PC-3 (cell line): ENCODE measurements around the gene USP22. TPM values are rescaled to one million over a fixed set of nuclear protein-coding genes. Genes with fewer than 3 reads are reported as not detected.

Experiments
- ATAC-seq: fragments of 200-7000 bp; cut with Tn5 transposase; 2 replicates; pipeline ENCODE4 v1.9.1; 2020; ENCODE audit warnings: mild to moderate bottlenecking, moderate library complexity
- BruUV-seq: library from RNA; stranded (reverse); fragments of 400-500 nt; replicated peaks from 2 replicates; lab custom pipeline; 2021; lab: Mats Ljungman, UMichigan
- CTCF ChIA-PET: fragments of 300-600 bp; sonication (Branson Sonifier 250); formaldehyde crosslinking; loops from one replicate; lab custom pipeline; 2022; ENCODE audit warnings: antibody characterized with exemption; lab: Charles Lee
- POLR2A ChIA-PET: fragments of 300-600 bp; sonication (Branson Sonifier 250); formaldehyde crosslinking; loops from one replicate; lab custom pipeline; 2022; ENCODE audit warnings: antibody characterized with exemption; ENCODE audit not compliant: unreplicated experiment; lab: Charles Lee
- DNase-seq: peaks from one replicate; pipeline ENCODE4 v3.0.0-alpha.2; 2015
- H2AFZ ChIP-seq: fragments of 300-600 bp; sonication (generic); 2 replicates; pipeline ENCODE4 v1.6.0; 2016; ENCODE audit warnings: antibody characterized with exemption, low read length
- H3F3A ChIP-seq: fragments of 300-600 bp; sonication (generic); one replicate; pipeline ENCODE4 v1.6.0; 2017; ENCODE audit warnings: antibody characterized with exemption, low read length, control low read depth, mild to moderate bottlenecking; ENCODE audit not compliant: unreplicated experiment
- H3K27ac ChIP-seq: fragments of 300-600 bp; sonication (generic); 2 replicates; pipeline ENCODE4 v1.5.1; 2016; ENCODE audit warnings: mild to moderate bottlenecking, low read length
- H3K27me3 ChIP-seq: fragments of 300-600 bp; sonication (generic); 2 replicates; pipeline ENCODE4 v1.6.1; 2016; ENCODE audit warnings: low read length, mixed read lengths
- H3K36me3 ChIP-seq: fragments of 300-600 bp; sonication (generic); 2 replicates; pipeline ENCODE4 v1.6.1; 2016; ENCODE audit warnings: low read depth, mixed run types, low read length, mixed read lengths
- H3K4me1 ChIP-seq: fragments of 300-600 bp; sonication (generic); 2 replicates; pipeline ENCODE4 v1.5.1; 2016; ENCODE audit warnings: low read length; ENCODE audit not compliant: insufficient read depth
- H3K4me2 ChIP-seq: fragments of 300-600 bp; sonication (generic); 2 replicates; pipeline ENCODE4 v1.6.0; 2016; ENCODE audit warnings: low read length
- H3K4me3 ChIP-seq: fragments of 300-600 bp; sonication (generic); 2 replicates; pipeline ENCODE4 v1.5.1; 2016; ENCODE audit warnings: mild to moderate bottlenecking, low read length, mixed read lengths
- H3K79me2 ChIP-seq: fragments of 300-600 bp; sonication (generic); 2 replicates; pipeline ENCODE4 v1.6.1; 2017; ENCODE audit warnings: low read length, mixed read lengths
- H3K9ac ChIP-seq: fragments of 300-600 bp; sonication (generic); 2 replicates; pipeline ENCODE4 v1.6.0; 2016; ENCODE audit warnings: mild to moderate bottlenecking, low read length
- H3K9me2 ChIP-seq: fragments of 300-600 bp; sonication (generic); replicated peaks from 2 replicates; pipeline ENCODE4 v1.6.1; 2016; ENCODE audit warnings: mixed run types, low read length, mixed read lengths
- H3K9me3 ChIP-seq: fragments of 300-600 bp; sonication (generic); 2 replicates; pipeline ENCODE4 v1.6.1; 2016; ENCODE audit warnings: low read length, mixed read lengths
- H4K20me1 ChIP-seq: fragments of 300-600 bp; sonication (generic); 2 replicates; pipeline ENCODE4 v1.6.1; 2016; ENCODE audit warnings: low read length, mixed read lengths
- EZH2 ChIP-seq: fragments of 300-600 bp; sonication (generic); IDR thresholded peaks from one replicate; pipeline ENCODE4 v1.6.1; 2017; ENCODE audit warnings: antibody characterized with exemption, mild to moderate bottlenecking, low read length; ENCODE audit not compliant: unreplicated experiment
- EZH2phosphoT487 ChIP-seq: fragments of 300-600 bp; sonication (generic); IDR thresholded peaks from 2 replicates; pipeline ENCODE4 v1.6.1; 2018; ENCODE audit warnings: mild to moderate bottlenecking, antibody characterized with exemption, low read length, borderline replicate concordance
- intact Hi-C: fragments of 100-400 bp; cut with micrococcal nuclease; formaldehyde crosslinking; loops from 2 replicates; pipeline ENCODE4 v1.9.0; 2023
- total RNA-seq: library from RNA; depleted of rRNA; stranded (reverse); fragments of >200 nt; gene quantifications from 2 replicates; pipeline ENCODE4 v1.2.3, GENCODE V29; 2014
- TF ChIP-seq, protein P1 (sequence below): fragments of 300-600 bp; sonication (generic); conservative IDR thresholded peaks from 2 replicates; pipeline ENCODE4 v1.5.1; 2017; ENCODE audit warnings: antibody characterized with exemption, low read depth, mild to moderate bottlenecking, low read length

The USP22 gene
- total RNA-seq, 1 experiment from 2014 or later = 188 TPM

DNA sequence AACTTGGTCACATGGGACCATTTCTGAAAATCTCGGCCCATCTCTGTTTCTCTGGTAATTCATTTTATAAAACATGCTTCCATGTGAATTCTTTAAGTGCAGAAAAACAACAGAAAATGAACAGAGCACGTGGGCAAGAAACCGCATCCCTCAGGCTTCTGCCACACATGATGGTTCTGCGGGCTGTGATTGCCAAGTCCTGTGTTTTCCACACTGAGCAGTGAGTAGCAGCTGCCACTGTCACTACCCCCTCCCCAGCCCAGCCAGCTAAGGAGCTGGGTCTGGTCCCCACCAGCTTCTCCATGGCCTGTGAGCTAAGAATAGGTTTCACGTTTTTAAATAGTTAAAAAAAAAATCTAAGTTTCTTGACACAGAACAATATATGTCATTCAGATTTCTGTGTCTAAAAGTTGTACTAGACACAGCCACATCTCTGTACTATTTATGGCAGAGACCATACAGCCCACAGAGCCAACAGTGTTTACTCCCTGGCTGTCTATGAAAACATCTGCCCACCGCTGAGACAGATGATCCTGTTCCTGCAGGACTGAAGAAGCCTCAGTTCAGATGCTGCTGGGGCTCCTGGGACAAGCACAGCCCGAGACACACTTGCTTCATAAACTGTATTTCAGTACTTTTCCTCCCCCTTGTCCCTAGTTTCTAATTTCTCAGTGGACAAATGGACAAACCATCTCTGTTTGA, 41.5 kb downstream of the USP22 start:
- no peaks in the 10 kb centered on the region for H3K9me2 ChIP-seq
- no peak overlapping the region for H3K4me2 ChIP-seq
- ChIA-PET POLR2A (no interaction called here), CTCF (interaction anchor here (0.7 kb wide), 1 partner anchor 42 kb away, joined by 3 read pairs; the partner anchor contains the start of gene USP22)
- ATAC-seq (no peak), DNase-seq (no peak)
- peaks cover 4% of the 10 kb centered on the region; the same call in 1 of the 2 replicates for H3K79me2 ChIP-seq
- no peak overlapping the region for H3K9ac ChIP-seq
- no peaks in the 10 kb centered on the region for H3F3A ChIP-seq
- intact Hi-C loops = no loop called here
- no peak overlapping the region for H2AFZ ChIP-seq
- H3K27me3 ChIP-seq = no peaks in the 10 kb centered on the region
- BruUV-seq = no TSS peak
- no peak overlapping the region for H3K4me3 ChIP-seq
- 0 out of 2 replicates have a peak, but pooled peaks cover 3% of the 10 kb centered on the region for H3K4me1 ChIP-seq
- peaks cover 28% of the 10 kb centered on the region for H4K20me1 ChIP-seq
- H3K9me3 ChIP-seq = no peaks in the 10 kb centered on the region
- no peak overlapping the region for H3K27ac ChIP-seq
- H3K36me3 ChIP-seq = peaks cover 65% of the 10 kb centered on the region
- TF ChIP-seq EZH2phosphoT487 = no peak
- no peak for TF ChIP-seq EZH2

DNA sequence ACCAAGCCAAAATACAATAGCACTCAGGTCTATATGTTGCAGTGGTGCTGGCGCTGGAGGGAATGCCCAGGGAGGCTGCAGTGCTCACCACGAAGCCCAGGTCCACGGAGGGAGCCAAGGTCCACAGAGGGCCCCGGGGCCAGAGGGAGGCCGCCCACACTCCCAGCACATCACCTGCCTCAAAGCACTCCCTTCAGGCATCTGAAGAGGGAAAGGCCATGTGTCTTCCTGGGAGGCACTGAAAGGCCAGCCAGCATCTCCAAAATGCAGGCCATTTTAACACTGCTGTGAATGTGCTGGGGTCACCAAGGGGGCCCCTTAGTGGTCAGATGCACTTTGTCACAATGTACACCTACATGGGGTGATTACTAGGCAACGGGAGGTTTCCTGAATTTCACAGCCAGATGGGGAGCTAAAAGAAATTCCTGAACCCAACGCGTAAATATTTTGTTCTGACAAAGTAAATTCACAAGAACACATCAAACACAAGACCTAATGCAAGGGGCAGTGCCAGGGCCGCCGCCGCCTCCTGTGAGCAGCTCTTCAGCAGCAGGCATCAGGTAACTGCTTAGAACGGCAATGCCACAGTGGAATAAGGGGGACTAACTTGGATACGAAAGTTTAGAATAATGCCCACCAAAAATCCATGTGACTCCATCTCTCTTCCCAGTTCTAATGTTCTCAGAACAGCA, 42.8 kb downstream of the USP22 start:
- H3F3A ChIP-seq = no peaks in the 10 kb centered on the region
- intact Hi-C loops = no loop called here
- peaks cover 28% of the 10 kb centered on the region for H4K20me1 ChIP-seq
- 0 out of 2 replicates have a peak, but pooled peaks cover 3% of the 10 kb centered on the region for H3K4me1 ChIP-seq
- no peak overlapping the region for H3K9ac ChIP-seq
- no peak for DNase-seq
- H3K4me3 ChIP-seq = no peak overlapping the region
- no peak for TF ChIP-seq EZH2
- no peak for TF ChIP-seq EZH2phosphoT487
- TF ChIP-seq, protein P1, sequence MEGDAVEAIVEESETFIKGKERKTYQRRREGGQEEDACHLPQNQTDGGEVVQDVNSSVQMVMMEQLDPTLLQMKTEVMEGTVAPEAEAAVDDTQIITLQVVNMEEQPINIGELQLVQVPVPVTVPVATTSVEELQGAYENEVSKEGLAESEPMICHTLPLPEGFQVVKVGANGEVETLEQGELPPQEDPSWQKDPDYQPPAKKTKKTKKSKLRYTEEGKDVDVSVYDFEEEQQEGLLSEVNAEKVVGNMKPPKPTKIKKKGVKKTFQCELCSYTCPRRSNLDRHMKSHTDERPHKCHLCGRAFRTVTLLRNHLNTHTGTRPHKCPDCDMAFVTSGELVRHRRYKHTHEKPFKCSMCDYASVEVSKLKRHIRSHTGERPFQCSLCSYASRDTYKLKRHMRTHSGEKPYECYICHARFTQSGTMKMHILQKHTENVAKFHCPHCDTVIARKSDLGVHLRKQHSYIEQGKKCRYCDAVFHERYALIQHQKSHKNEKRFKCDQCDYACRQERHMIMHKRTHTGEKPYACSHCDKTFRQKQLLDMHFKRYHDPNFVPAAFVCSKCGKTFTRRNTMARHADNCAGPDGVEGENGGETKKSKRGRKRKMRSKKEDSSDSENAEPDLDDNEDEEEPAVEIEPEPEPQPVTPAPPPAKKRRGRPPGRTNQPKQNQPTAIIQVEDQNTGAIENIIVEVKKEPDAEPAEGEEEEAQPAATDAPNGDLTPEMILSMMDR = no peak
- CTCF ChIA-PET = no interaction called here
- H3K27me3 ChIP-seq = no peaks in the 10 kb centered on the region
- BruUV-seq = no TSS peak
- no peak for ATAC-seq
- no peaks in the 10 kb centered on the region for H3K9me2 ChIP-seq
- peaks cover 53% of the 10 kb centered on the region for H3K36me3 ChIP-seq
- no peaks in the 10 kb centered on the region for H3K9me3 ChIP-seq
- peaks cover 4% of the 10 kb centered on the region; the same call in 1 of the 2 replicates for H3K79me2 ChIP-seq
- no peak overlapping the region for H3K27ac ChIP-seq
- POLR2A ChIA-PET = no interaction called here
- H2AFZ ChIP-seq = no peak overlapping the region
- H3K4me2 ChIP-seq = no peak overlapping the region

DNA sequence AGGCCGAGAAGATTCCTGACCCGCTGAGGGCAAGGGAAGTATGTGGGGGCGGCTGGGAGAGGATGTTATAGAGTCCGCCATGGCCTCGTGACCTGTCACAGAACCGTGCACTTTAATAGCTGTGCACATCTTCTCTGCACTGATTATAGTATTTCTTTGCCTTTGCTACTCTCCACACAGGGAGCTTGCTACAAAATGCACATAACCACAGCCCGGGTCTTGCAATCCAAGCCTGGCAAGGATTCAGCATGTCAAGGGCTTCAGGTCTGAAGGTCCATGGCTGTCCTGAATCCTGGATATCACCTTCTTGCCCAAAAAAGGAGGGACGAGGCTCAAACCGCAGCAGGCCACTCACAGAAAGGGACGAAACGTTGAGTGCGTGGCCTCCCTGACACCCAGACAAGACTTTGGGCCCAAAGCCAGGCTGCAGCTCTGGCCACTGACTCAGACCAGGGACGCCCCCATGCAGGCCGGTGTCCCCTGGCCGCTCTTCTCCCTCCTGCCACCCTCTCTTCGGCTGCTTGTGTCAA, 43.7 kb downstream of the USP22 start:
- intact Hi-C loops = no loop called here
- H4K20me1 ChIP-seq = peaks cover 28% of the 10 kb centered on the region
- peaks cover 44% of the 10 kb centered on the region for H3K36me3 ChIP-seq
- POLR2A ChIA-PET = no interaction called here
- ATAC-seq (no peak), DNase-seq (no peak)
- no peaks in the 10 kb centered on the region for H3K27me3 ChIP-seq
- 0 out of 2 replicates have a peak, but pooled peaks cover 3% of the 10 kb centered on the region for H3K4me1 ChIP-seq
- CTCF ChIA-PET = no interaction called here
- peaks cover 4% of the 10 kb centered on the region; the same call in 1 of the 2 replicates for H3K79me2 ChIP-seq
- H3K9ac ChIP-seq = no peak overlapping the region
- no peaks in the 10 kb centered on the region for H3K9me2 ChIP-seq
- no peak overlapping the region for H3K4me3 ChIP-seq
- no peak for TF ChIP-seq EZH2
- TF ChIP-seq EZH2phosphoT487 = no peak
- TF ChIP-seq, protein P1 = no peak
- H3K9me3 ChIP-seq = no peaks in the 10 kb centered on the region
- H3K27ac ChIP-seq = no peak overlapping the region
- no peaks in the 10 kb centered on the region for H3F3A ChIP-seq
- no TSS peak for BruUV-seq
- no peak overlapping the region for H3K4me2 ChIP-seq
- H2AFZ ChIP-seq = no peak overlapping the region
